Measurements from ENCODE around the gene OAS3.

OAS3 gene

DNA sequence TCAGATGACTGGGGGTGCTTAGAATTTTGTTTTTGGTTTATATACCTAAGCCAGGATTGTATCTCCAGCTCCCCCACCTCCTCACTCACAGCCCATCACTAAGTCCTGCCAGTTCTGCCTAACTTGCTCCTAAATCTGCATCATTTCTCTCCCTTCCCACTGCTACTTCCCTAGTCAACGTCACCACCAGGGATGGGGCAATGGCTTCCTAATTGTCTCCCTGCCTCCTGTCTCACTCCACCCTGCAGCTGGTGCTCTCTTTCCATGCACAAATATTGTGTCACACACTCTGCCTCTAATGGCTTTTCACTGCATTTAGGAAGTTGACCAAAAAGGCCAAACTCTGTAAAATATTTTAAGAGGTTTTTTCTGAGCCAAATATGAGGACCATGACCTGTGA is 51.5 kb downstream of the OAS3 start:
- TF ChIP-seq GABPA (IDR thresholded peaks at IDR 0.05; ENCODE audit: low read depth) (no peak), POLR2AphosphoS5 (IDR thresholded peaks at IDR 0.05; ENCODE audit: low read depth) (no peak), REST (IDR thresholded peaks at IDR 0.05; ENCODE audit: insufficient replicate concordance, low read depth) (no peak), SPI1 (IDR thresholded peaks at IDR 0.05; ENCODE audit: borderline replicate concordance, low read depth) (no peak)
- TF ChIP-seq, protein P1, sequence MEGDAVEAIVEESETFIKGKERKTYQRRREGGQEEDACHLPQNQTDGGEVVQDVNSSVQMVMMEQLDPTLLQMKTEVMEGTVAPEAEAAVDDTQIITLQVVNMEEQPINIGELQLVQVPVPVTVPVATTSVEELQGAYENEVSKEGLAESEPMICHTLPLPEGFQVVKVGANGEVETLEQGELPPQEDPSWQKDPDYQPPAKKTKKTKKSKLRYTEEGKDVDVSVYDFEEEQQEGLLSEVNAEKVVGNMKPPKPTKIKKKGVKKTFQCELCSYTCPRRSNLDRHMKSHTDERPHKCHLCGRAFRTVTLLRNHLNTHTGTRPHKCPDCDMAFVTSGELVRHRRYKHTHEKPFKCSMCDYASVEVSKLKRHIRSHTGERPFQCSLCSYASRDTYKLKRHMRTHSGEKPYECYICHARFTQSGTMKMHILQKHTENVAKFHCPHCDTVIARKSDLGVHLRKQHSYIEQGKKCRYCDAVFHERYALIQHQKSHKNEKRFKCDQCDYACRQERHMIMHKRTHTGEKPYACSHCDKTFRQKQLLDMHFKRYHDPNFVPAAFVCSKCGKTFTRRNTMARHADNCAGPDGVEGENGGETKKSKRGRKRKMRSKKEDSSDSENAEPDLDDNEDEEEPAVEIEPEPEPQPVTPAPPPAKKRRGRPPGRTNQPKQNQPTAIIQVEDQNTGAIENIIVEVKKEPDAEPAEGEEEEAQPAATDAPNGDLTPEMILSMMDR (IDR thresholded peaks at IDR 0.05; ENCODE audit: insufficient read depth, low read length) = no peak
- Histone ChIP-seq H3K27me3 (ENCODE audit: insufficient read depth, poor library complexity, severe bottlenecking) (no peaks in the 10 kb centered on the region), H3K27ac (replicated peaks) (no peak overlapping the region), H3K4me3 (replicated peaks; ENCODE audit: insufficient read depth, low read length) (no peak overlapping the region)
- DNase-seq (ENCODE audit: low read depth in 1 of 2, low spot score in 1 of 2) = no peak

- Histone ChIP-seq H3K4me3 (replicated peaks; ENCODE audit: insufficient read depth, low read length) (no peak overlapping the region), H3K27me3 (ENCODE audit: insufficient read depth, poor library complexity, severe bottlenecking) (no peaks in the 10 kb centered on the region), H3K27ac (replicated peaks) (no peak overlapping the region)
- TF ChIP-seq POLR2AphosphoS5 (IDR thresholded peaks at IDR 0.05; ENCODE audit: low read depth) = no peak
- TF ChIP-seq, protein P1 (IDR thresholded peaks at IDR 0.05; ENCODE audit: insufficient read depth, low read length) = peak; percentile 99
- DNase-seq (ENCODE audit: low read depth in 1 of 2, low spot score in 1 of 2) = peak; percentile 37 to 60
Observed at GRCh38 chr12:112992541-112993398, 54.5 kb downstream of the OAS3 start.

DNA sequence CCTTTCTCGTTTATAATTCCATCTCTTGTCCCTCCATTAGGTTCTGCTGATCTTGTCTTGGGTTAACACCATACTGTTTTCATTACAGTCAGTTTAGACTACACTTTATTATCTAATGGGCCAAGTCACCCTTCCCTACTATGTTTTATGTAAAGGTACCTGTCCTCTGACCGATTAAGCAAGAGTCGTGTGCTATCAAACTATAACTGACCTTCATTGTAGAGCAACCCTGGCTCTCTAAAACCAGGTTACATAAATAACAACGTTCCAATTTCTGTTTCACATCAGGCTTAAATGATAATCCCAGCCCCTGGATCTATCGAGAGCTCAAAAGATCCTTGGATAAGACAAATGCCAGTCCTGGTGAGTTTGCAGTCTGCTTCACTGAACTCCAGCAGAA is 56.7 kb downstream of the OAS3 start:
- TF ChIP-seq POLR2AphosphoS5 (IDR thresholded peaks at IDR 0.05; ENCODE audit: low read depth) (no peak), SPI1 (IDR thresholded peaks at IDR 0.05; ENCODE audit: borderline replicate concordance, low read depth) (no peak), REST (IDR thresholded peaks at IDR 0.05; ENCODE audit: insufficient replicate concordance, low read depth) (no peak), GABPA (IDR thresholded peaks at IDR 0.05; ENCODE audit: low read depth) (no peak)
- TF ChIP-seq, protein P1 (IDR thresholded peaks at IDR 0.05; ENCODE audit: insufficient read depth, low read length) = no peak
- Histone ChIP-seq H3K27me3 (ENCODE audit: insufficient read depth, poor library complexity, severe bottlenecking) (no peaks in the 10 kb centered on the region), H3K4me3 (replicated peaks; ENCODE audit: insufficient read depth, low read length) (no peak overlapping the region), H3K27ac (replicated peaks) (no peak overlapping the region)
- DNase-seq (ENCODE audit: low read depth in 1 of 2, low spot score in 1 of 2) = no peak

All from HL-60 (cell line).